GM21825 (cell line): ENCODE measurements around the gene PTPA.
A peak's percentile ranks its signal among the peaks of the same experiment; 100 is the strongest.
"Not testable (repeated sequence)": the region's sequence is repeated elsewhere in the genome, so short reads cannot be mapped to it uniquely, and the experiment has no call there.

Experiments used
- ATAC-seq: cut with Tn5 transposase; IDR thresholded peaks from one replicate; pipeline ENCODE4 v1.9.1; 2021; ENCODE audit warnings: mild to moderate bottlenecking, moderate library complexity; ENCODE audit not compliant: unreplicated experiment

The PTPA gene

GRCh38 chr9:129174724-129175514 lies 63.7 kb downstream of the PTPA start:
- ATAC-seq: no peak

DNA sequence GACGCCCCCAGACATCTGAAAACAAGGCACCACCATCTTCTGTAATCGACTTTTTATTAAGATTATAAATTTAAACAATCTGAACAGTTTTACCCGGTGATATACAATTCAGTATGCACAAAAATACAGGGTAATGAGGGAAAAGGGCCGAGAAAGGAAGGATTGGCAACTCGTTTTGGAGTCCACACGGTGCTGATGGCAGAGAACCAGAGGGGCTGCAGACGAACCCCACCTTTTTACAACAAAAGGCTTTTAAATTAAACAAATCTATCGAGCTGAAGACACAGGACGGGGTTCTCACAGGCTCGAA lies 64.3 kb downstream of the PTPA start:
- no peak for ATAC-seq

- no peak for ATAC-seq
Observed at GRCh38 chr9:129175825-129176633, 64.8 kb downstream of the PTPA start.

DNA sequence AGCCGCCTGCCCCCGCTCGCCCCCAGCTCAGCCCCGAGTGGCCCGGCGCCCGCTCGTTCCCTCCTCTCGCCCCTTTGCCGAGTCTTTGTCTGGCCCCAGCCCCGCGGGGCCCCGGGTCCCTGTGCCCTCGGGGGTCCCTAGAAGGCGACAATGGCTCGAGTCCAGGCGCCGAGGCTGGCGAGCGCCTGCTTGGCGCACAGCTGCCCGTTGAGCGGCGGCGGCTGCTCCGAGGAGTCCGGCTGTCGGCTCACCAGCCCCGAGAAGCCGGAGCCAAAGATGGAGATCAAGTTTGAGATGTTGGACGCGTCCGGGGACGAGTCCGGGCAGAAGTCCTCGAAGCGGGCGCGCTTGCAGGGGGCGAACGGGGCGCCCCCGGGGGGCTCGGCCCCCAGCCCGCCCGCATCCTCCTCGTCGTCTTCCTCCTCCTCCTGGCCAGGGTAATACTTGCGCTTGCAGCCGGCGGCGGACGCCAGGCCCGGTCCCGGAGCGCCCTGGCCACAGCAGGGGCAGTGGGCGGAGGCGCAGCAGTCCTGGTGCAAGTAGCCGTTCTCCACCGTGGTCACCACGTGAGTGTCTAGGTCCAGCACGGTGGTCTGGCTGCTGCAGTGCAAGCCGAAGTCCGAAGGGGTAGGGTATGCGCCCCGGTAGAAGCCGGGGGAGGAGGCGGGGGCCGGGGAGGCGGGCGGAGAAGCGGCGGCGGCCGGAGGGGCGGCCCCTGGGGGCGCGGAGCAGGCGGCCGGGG lies 65.7 kb downstream of the PTPA start:
- no peak for ATAC-seq

DNA sequence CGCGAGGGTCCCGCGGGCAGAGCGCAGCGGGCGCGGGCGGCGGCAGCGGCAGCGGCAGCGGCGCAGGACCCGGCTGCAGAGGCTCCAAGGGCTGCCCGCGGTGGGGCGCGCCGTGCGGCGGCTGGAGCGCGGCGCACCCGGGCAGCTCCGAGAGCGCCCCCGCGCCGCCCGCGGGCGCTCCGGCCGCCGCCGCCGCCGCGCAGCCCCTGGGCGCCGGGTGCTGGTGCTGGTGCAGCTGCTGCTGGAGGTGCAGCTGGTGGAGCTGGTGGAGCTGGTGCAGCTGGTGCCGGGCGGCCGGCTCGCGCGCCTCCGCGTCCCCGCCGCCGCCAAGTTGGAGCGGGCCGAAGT lies 66.2 kb downstream of the PTPA start:
- ATAC-seq: peak; percentile 16

- ATAC-seq: peak; percentile 64
Observed at GRCh38 chr9:129177791-129178567, 66.8 kb downstream of the PTPA start, which contains the start of gene IER5L. Gene IER5L (minus strand): TSS chr9:129178261. CDS start chr9:129178052, 209 bp downstream.

- no peak for ATAC-seq
Observed at GRCh38 chr9:129178568-129179382, 67.6 kb downstream of the PTPA start.

GRCh38 chr9:129181246-129181645 lies 70.0 kb downstream of the PTPA start:
- no peak for ATAC-seq

- no peak for ATAC-seq
Observed at GRCh38 chr9:129182122-129182521, 70.9 kb downstream of the PTPA start.

GRCh38 chr9:129182625-129183494 lies 71.6 kb downstream of the PTPA start:
- no peak for ATAC-seq

DNA sequence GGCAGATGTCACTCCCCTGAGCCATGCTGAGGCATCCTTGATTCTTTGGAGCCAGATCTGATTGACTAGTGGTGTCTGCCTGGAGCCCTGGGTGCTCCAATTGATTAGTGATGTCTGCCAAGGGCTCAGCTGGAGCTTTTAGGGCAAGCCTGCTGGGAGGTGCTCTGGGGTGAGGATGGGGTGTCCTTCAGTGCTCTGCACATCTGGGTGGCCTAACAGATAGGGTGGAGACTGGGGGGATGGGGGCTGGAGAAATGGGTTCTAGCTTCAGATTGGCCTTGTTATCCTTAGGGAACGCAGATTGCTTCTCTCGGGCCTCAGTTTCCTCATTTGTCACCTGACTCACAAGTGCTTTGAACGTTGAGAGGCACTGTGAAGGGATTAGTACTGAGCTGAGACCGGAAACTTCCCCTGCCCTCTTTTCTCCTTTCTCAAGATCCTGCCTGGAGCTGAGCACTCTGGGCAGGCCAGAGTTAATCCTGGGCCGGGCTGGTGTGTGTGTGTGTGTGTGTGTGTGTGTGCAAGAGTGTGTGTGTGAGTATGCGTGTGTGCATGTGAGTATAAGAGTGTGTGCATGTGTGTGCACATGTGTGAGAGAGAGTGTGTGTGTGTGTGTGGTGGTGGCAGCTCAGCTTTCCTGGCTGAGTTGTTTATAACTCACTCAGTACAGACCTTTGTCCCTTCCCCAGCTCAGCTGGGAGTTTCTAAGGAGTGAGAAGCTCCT lies 72.4 kb downstream of the PTPA start:
- no peak for ATAC-seq

GRCh38 chr9:129184219-129184524 lies 73.0 kb downstream of the PTPA start:
- no peak for ATAC-seq

GRCh38 chr9:129184596-129185122 lies 73.4 kb downstream of the PTPA start:
- ATAC-seq: no peak

DNA sequence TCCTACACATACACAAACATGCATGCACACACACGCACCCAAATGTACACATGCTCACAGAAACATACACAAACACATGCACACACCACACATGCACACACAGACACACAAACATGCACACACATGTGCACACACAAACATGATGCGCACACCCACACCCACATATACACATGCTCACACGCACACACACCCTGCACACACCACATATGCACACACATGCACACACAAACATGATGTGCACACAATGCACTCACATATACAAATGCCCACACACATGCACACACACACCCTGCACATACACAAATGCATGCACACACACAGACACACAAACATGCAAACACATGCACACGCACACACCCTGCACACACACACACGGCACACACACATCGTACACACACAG lies 74.2 kb downstream of the PTPA start:
- ATAC-seq: no peak

GRCh38 chr9:129185991-129186390 lies 74.8 kb downstream of the PTPA start:
- ATAC-seq: no peak

DNA sequence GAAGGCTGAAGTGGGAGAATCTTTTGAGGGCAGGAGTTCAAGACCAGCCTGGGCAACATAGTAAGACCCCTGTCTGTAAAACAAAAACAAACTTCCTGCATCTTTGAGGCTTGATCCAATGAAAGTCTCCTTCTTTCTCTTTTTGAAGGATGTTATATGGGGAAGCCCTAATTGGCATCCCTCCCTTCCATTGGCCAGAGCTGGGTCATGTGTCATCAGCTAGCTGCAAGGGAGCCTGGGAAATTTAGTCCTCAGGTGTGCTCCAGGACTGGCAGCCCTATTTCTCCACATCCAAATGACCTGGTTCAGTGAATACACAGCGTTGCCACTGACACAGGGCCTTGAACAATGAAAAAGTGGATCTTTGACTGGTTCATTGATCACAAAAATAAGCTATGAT lies 75.8 kb downstream of the PTPA start:
- ATAC-seq: no peak

DNA sequence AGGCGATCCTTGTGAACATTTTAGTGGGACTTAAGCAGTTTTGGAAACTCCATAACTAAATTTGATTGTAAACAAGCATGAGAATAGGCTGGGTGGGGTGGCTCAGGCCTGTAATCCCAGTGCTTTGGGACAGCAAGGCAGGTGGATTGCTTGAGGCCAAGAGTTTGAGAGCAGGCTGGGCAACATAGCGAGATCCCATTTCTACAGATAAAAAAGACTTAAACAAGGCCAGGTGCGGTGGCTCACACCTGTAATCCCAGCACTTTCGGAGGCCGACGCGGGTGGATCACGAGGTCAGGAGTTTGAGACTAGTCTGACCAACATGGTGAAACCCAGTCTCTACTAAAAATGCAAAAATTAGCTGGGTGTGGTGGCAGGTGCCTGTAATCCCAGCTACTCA lies 78.8 kb downstream of the PTPA start:
- ATAC-seq: not testable (repeated sequence)

DNA sequence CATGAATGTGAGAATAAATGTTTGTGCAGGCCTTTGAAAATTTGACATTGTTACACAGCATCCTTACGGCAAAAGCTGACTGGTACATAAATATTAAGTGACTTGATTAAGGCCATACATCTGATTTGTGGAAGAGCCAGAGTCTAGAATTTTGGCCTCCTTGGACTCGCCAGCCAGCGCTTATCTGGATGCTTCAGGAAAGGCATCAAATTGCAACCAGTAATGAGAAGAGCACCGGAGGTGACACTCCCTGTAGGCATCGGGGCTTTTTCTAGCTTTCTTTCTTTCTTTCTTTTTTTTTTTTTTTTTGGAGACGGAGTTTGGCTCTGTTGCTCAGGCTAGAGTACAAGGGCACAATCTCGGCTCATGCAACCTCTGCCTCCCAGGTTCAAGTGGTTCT lies 80.0 kb downstream of the PTPA start:
- no peak for ATAC-seq
